HepG2 (cell line): ENCODE data around the gene KIAA1549. TPM values are rescaled to one million over a fixed set of nuclear protein-coding genes. Genes with fewer than 3 reads are reported as not detected.
A peak's percentile ranks its signal among the peaks of the same experiment; 100 is the strongest.

Experiments
- KDM2A ChIP-seq: sonication (generic); formaldehyde crosslinking; IDR thresholded peaks from 2 replicates; pipeline ENCODE4 v1.4.0; 2020; ENCODE audit warnings: low read depth, missing genetic modification reagents, borderline replicate concordance
- PCBP2 ChIP-seq: fragments of 200-400 bp; formaldehyde crosslinking; optimal IDR thresholded peaks from 2 replicates; pipeline ENCODE3; 2018; ENCODE audit warnings: low read length, low read depth; ENCODE audit not compliant: poor library complexity, severe bottlenecking
- RBM39 ChIP-seq: fragments of 200-400 bp; formaldehyde crosslinking; IDR thresholded peaks from one replicate; pipeline ENCODE4 v1.6.1; 2018; ENCODE audit warnings: antibody characterized with exemption, mild to moderate bottlenecking, low read depth, low read length; ENCODE audit not compliant: poor library complexity, severe bottlenecking
- ZNF225 ChIP-seq: sonication (generic); formaldehyde crosslinking; IDR thresholded peaks from 2 replicates; pipeline ENCODE4 v1.4.0; 2020; ENCODE audit warnings: mild to moderate bottlenecking, missing genetic modification reagents
- ZNF546 ChIP-seq: sonication (generic); formaldehyde crosslinking; conservative IDR thresholded peaks from 2 replicates; pipeline ENCODE4 v1.8.1; 2023; ENCODE audit warnings: mild to moderate bottlenecking, missing genetic modification reagents
- ZNF768 ChIP-seq: sonication (generic); formaldehyde crosslinking; IDR thresholded peaks from 2 replicates; pipeline ENCODE4 v1.4.0; 2020; ENCODE audit warnings: missing genetic modification reagents
- ZNF777 ChIP-seq: sonication (generic); formaldehyde crosslinking; IDR thresholded peaks from 2 replicates; pipeline ENCODE4 v1.4.0; 2020; ENCODE audit warnings: missing genetic modification reagents
- ZSCAN21 ChIP-seq: sonication (generic); formaldehyde crosslinking; IDR thresholded peaks from 2 replicates; pipeline ENCODE4 v1.8.0; 2022; ENCODE audit warnings: mild to moderate bottlenecking, missing genetic modification reagents, moderate library complexity, borderline replicate concordance
- polyA plus RNA-seq, 8 experiments: library from polyadenylated mRNA; depleted of rRNA in 3 of 8; stranded (reverse) in 7 of 8; unstranded in 1 of 8; fragments of >200 nt; fragmentation: Illumina TruSeq in 4 of 8; extraction: Trizol in 4 of 8; gene quantifications; 2 replicates each; pipeline versions ENCODE4 v1.2.1 to v1.2.3, GENCODE V29; 2011 to 2016; ENCODE audit warnings: low read depth in 4 of 8, missing spikeins in 1 of 8, mixed read lengths in 1 of 8; ENCODE audit not compliant: insufficient read depth in 1 of 8
- total RNA-seq, 5 experiments: library from RNA; depleted of rRNA; stranded (reverse); fragments of >200 nt; fragmentation: Illumina TruSeq; extraction: Trizol; gene quantifications; 2 replicates each; pipeline ENCODE4 v1.2.3, GENCODE V29; 2016; ENCODE audit warnings: low read depth in 1 of 5
- TF ChIP-seq, protein P1 (sequence below): sonication (generic); formaldehyde crosslinking; IDR thresholded peaks from 2 replicates; pipeline ENCODE4 v1.5.1; 2020; ENCODE audit warnings: mild to moderate bottlenecking, moderate library complexity, missing genetic modification reagents
- TF ChIP-seq, protein P2 (sequence below): sonication (generic); formaldehyde crosslinking; IDR thresholded peaks from 2 replicates; pipeline ENCODE4 v1.5.0; 2020; ENCODE audit warnings: mild to moderate bottlenecking, missing genetic modification reagents, moderate library complexity
- TF ChIP-seq, protein P3 (sequence below): sonication (generic); formaldehyde crosslinking; IDR thresholded peaks from 2 replicates; pipeline ENCODE4 v1.9.0; 2022; ENCODE audit warnings: missing genetic modification reagents, mild to moderate bottlenecking, borderline replicate concordance
- TF ChIP-seq, protein P4 (sequence below): IDR thresholded peaks from 2 replicates; pipeline ENCODE4 v1.6.1; 2012; ENCODE audit warnings: inconsistent platforms
- TF ChIP-seq, protein P5 (sequence below): sonication (generic); formaldehyde crosslinking; IDR thresholded peaks from 2 replicates; pipeline ENCODE4 v1.5.0; 2020; ENCODE audit warnings: mild to moderate bottlenecking, missing genetic modification reagents
- TF ChIP-seq, protein P6 (sequence below): sonication (generic); formaldehyde crosslinking; IDR thresholded peaks from 2 replicates; pipeline ENCODE4 v1.4.0; 2020; ENCODE audit warnings: mild to moderate bottlenecking, missing genetic modification reagents
- TF ChIP-seq, protein P7 (sequence below): sonication (generic); formaldehyde crosslinking; conservative IDR thresholded peaks from 2 replicates; pipeline ENCODE4 v1.8.0; 2022; ENCODE audit warnings: mild to moderate bottlenecking, moderate library complexity, missing genetic modification reagents

Gene KIAA1549
- total and polyA plus RNA-seq, 2 of the 13 experiments (the other 11 are each of a cell fraction or from before 2014, with no cell fraction given): 1.1 to 1.8 TPM

DNA sequence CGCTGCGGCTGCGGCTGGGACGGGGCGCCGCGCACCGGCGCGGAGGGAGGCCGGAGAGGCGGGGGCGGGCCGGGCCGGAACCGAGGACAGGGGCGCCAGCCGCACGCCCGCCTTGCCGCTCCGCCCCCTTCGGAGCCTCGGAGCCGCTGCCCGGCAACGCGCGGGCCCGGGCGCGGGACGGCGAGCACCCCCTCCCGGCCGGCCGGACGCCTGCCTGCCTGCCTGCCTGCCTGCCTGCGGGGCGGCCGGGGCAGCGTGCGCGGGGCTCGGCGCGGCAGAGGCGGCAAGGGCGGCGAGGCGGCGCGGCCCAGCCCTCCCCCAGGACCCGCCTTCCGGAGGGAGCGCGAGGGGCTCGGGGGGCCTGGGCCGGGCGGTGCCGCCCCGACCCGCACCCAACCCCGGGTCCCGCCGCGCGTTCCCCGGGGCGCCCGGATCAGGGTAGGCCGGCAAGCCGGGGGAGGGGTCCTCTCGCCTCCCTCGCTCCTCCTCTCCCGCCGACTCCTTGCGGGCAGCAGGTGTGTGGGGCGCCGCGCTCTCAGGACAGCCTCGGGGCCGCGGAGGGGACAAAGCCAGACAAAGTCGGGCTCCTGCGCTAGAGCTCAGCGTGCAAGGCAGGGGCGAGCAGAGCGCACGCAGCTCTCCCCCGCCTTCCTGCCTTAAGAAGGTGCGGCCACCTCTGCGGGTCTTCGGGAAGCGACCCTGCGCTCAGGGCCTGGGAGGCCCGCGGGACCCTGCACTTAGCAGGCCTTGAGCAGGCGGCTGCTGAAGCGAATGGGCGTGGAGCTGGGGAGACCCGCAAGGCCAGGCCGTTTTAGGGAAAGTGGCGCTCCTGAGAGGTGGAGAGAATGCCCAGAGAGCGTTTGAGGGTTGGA is at the start of gene KIAA1549 (continued):
- TF ChIP-seq, protein P1, sequence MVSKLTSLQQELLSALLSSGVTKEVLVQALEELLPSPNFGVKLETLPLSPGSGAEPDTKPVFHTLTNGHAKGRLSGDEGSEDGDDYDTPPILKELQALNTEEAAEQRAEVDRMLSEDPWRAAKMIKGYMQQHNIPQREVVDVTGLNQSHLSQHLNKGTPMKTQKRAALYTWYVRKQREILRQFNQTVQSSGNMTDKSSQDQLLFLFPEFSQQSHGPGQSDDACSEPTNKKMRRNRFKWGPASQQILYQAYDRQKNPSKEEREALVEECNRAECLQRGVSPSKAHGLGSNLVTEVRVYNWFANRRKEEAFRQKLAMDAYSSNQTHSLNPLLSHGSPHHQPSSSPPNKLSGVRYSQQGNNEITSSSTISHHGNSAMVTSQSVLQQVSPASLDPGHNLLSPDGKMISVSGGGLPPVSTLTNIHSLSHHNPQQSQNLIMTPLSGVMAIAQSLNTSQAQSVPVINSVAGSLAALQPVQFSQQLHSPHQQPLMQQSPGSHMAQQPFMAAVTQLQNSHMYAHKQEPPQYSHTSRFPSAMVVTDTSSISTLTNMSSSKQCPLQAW (CRISPR knock-in tag): peak; percentile 55; the same call in 1 of the 2 replicates
- TF ChIP-seq, protein P2, sequence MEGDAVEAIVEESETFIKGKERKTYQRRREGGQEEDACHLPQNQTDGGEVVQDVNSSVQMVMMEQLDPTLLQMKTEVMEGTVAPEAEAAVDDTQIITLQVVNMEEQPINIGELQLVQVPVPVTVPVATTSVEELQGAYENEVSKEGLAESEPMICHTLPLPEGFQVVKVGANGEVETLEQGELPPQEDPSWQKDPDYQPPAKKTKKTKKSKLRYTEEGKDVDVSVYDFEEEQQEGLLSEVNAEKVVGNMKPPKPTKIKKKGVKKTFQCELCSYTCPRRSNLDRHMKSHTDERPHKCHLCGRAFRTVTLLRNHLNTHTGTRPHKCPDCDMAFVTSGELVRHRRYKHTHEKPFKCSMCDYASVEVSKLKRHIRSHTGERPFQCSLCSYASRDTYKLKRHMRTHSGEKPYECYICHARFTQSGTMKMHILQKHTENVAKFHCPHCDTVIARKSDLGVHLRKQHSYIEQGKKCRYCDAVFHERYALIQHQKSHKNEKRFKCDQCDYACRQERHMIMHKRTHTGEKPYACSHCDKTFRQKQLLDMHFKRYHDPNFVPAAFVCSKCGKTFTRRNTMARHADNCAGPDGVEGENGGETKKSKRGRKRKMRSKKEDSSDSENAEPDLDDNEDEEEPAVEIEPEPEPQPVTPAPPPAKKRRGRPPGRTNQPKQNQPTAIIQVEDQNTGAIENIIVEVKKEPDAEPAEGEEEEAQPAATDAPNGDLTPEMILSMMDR (CRISPR knock-in tag): peak; percentile 31; the same call in 1 of the 2 replicates
- TF ChIP-seq PCBP2 (no peak), ZNF777 (CRISPR knock-in tag) (peak; percentile 32; the same call in 1 of the 2 replicates), ZNF768 (0 out of 2 replicates have a peak, but pooled peaks have one; percentile 25), ZSCAN21 (CRISPR knock-in tag) (0 out of 2 replicates have a peak, but pooled peaks have one; percentile 27), KDM2A (CRISPR knock-in tag) (peak; percentile 58), RBM39 (peak; percentile 67), ZNF546 (0 out of 2 replicates have a peak, but pooled peaks have one; percentile 38), ZNF225 (peak; percentile 53; the same call in 1 of the 2 replicates)
- TF ChIP-seq, protein P3, sequence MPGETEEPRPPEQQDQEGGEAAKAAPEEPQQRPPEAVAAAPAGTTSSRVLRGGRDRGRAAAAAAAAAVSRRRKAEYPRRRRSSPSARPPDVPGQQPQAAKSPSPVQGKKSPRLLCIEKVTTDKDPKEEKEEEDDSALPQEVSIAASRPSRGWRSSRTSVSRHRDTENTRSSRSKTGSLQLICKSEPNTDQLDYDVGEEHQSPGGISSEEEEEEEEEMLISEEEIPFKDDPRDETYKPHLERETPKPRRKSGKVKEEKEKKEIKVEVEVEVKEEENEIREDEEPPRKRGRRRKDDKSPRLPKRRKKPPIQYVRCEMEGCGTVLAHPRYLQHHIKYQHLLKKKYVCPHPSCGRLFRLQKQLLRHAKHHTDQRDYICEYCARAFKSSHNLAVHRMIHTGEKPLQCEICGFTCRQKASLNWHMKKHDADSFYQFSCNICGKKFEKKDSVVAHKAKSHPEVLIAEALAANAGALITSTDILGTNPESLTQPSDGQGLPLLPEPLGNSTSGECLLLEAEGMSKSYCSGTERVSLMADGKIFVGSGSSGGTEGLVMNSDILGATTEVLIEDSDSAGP (CRISPR knock-in tag): peak; percentile 65; the same call in 1 of the 2 replicates
- TF ChIP-seq, protein P4, sequence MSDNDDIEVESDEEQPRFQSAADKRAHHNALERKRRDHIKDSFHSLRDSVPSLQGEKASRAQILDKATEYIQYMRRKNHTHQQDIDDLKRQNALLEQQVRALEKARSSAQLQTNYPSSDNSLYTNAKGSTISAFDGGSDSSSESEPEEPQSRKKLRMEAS: peak; percentile 77
- TF ChIP-seq, protein P5, sequence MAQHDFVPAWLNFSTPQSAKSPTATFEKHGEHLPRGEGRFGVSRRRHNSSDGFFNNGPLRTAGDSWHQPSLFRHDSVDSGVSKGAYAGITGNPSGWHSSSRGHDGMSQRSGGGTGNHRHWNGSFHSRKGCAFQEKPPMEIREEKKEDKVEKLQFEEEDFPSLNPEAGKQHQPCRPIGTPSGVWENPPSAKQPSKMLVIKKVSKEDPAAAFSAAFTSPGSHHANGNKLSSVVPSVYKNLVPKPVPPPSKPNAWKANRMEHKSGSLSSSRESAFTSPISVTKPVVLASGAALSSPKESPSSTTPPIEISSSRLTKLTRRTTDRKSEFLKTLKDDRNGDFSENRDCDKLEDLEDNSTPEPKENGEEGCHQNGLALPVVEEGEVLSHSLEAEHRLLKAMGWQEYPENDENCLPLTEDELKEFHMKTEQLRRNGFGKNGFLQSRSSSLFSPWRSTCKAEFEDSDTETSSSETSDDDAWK (CRISPR knock-in tag): no peak
- TF ChIP-seq, protein P6, sequence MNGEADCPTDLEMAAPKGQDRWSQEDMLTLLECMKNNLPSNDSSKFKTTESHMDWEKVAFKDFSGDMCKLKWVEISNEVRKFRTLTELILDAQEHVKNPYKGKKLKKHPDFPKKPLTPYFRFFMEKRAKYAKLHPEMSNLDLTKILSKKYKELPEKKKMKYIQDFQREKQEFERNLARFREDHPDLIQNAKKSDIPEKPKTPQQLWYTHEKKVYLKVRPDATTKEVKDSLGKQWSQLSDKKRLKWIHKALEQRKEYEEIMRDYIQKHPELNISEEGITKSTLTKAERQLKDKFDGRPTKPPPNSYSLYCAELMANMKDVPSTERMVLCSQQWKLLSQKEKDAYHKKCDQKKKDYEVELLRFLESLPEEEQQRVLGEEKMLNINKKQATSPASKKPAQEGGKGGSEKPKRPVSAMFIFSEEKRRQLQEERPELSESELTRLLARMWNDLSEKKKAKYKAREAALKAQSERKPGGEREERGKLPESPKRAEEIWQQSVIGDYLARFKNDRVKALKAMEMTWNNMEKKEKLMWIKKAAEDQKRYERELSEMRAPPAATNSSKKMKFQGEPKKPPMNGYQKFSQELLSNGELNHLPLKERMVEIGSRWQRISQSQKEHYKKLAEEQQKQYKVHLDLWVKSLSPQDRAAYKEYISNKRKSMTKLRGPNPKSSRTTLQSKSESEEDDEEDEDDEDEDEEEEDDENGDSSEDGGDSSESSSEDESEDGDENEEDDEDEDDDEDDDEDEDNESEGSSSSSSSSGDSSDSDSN (CRISPR knock-in tag): peak; percentile 41; the same call in 1 of the 2 replicates
- TF ChIP-seq, protein P7, sequence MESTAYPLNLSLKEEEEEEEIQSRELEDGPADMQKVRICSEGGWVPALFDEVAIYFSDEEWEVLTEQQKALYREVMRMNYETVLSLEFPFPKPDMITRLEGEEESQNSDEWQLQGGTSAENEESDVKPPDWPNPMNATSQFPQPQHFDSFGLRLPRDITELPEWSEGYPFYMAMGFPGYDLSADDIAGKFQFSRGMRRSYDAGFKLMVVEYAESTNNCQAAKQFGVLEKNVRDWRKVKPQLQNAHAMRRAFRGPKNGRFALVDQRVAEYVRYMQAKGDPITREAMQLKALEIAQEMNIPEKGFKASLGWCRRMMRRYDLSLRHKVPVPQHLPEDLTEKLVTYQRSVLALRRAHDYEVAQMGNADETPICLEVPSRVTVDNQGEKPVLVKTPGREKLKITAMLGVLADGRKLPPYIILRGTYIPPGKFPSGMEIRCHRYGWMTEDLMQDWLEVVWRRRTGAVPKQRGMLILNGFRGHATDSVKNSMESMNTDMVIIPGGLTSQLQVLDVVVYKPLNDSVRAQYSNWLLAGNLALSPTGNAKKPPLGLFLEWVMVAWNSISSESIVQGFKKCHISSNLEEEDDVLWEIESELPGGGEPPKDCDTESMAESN: no peak
